AG04450 (cell line): ENCODE measurements around the gene CNIH2. TPM values are rescaled to one million over a fixed set of nuclear protein-coding genes. Genes with fewer than 3 reads are reported as not detected.

Experiments used
- CTCF ChIA-PET: fragments of 300-600, 350-600 bp; formaldehyde crosslinking; extraction: SDS; loops from one replicate; lab custom pipeline; 2022; ENCODE audit warnings: antibody characterized with exemption, inconsistent platforms; lab: Charles Lee
- POLR2A ChIA-PET: fragments of 350-600 bp; formaldehyde crosslinking; extraction: SDS; loops from one replicate; lab custom pipeline; 2021; ENCODE audit warnings: antibody characterized with exemption, inconsistent platforms; lab: Yijun Ruan, JAX
- DNase-seq: peaks from one replicate; pipeline ENCODE4 v3.0.0-alpha.2; 2011; ENCODE audit warnings: low read depth, low spot score
- H3K27ac ChIP-seq: one replicate; pipeline ENCODE4 v1.5.1; 2012; ENCODE audit warnings: low read depth, low read length, control low read depth
- H3K27me3 ChIP-seq: one replicate; pipeline ENCODE4 v1.6.0; 2012; ENCODE audit warnings: low read length; ENCODE audit not compliant: control insufficient read depth, insufficient read depth
- H3K4me3 ChIP-seq: 2 replicates; pipeline ENCODE4 v1.5.1; 2011; ENCODE audit warnings: mild to moderate bottlenecking, low read depth, low read length, control low read depth
- H3K9me3 ChIP-seq: 2 replicates; pipeline ENCODE4 v1.5.1; 2012; ENCODE audit warnings: low read length; ENCODE audit not compliant: control insufficient read depth, insufficient read depth
- CTCF ChIP-seq: IDR thresholded peaks from 2 replicates; pipeline ENCODE4 v1.5.1; 2011; ENCODE audit warnings: low read depth, low read length, control low read depth, inconsistent platforms
- polyA plus RNA-seq: library from polyadenylated mRNA; depleted of rRNA; stranded (reverse); fragments of >200 nt; gene quantifications from 2 replicates; pipeline ENCODE4 v1.2.3, GENCODE V29; 2011; rRNA removed

The CNIH2 gene
- polyA plus RNA-seq, 1 experiment = 2.8 TPM

GRCh38 chr11:66332371-66333219, 54.6 kb downstream of the CNIH2 start:
- CTCF ChIA-PET = interaction anchor here (6.0 kb wide), 1 partner anchor 20 kb away, joined by 62 read pairs; no protein-coding TSS in a partner anchor
- H3K9me3 ChIP-seq = peaks cover 3% of the 10 kb centered on the region; the same call in 1 of the 2 replicates
- no peak for TF ChIP-seq CTCF

GRCh38 chr11:66333220-66333877, 55.4 kb downstream of the CNIH2 start:
- H3K27me3 ChIP-seq = no peaks in the 10 kb centered on the region
- H3K27ac ChIP-seq = no peak overlapping the region
- no peak for DNase-seq
- TF ChIP-seq CTCF = no peak
- ChIA-PET CTCF (interaction anchor here (0.5 to 6.0 kb wide), 2 partner anchors 21 to 564 kb away, joined by 6 to 62 read pairs; no protein-coding TSS in a partner anchor), POLR2A (interaction anchor here (3.7 kb wide), 1 partner anchor 21 kb away, joined by 99 read pairs; no protein-coding TSS in a partner anchor)
- peaks cover 3% of the 10 kb centered on the region; the same call in 1 of the 2 replicates for H3K9me3 ChIP-seq
- no peak overlapping the region; the same call in 1 of the 2 replicates for H3K4me3 ChIP-seq

More at GRCh38 chr11:66332371-66333219, 54.6 kb downstream of the CNIH2 start:
- POLR2A ChIA-PET = no interaction called here
- H3K27me3 ChIP-seq = no peaks in the 10 kb centered on the region
- no peak for DNase-seq
- H3K4me3 ChIP-seq = no peak overlapping the region
- no peak overlapping the region for H3K27ac ChIP-seq

Other genes with a start within 250 kb of the CNIH2 start
- gene GAL3ST3, start 229.0 kb upstream of the CNIH2 start, polyA plus RNA-seq = 0.09 and 0.11 TPM in 2 replicates
- 88.2 and 97.1 TPM in 2 replicates for gene SF3B2, start 225.8 kb upstream of the CNIH2 start, polyA plus RNA-seq
- 27.1 and 32.5 TPM in 2 replicates for gene PACS1, start 207.9 kb upstream of the CNIH2 start, polyA plus RNA-seq
- gene KLC2, start 20.5 kb upstream of the CNIH2 start, polyA plus RNA-seq = 6.4 and 8.5 TPM in 2 replicates
- gene RAB1B, start 9.5 kb upstream of the CNIH2 start, polyA plus RNA-seq = 127 and 183 TPM in 2 replicates
- 126 and 140 TPM in 2 replicates for gene YIF1A, start 11.0 kb downstream of the CNIH2 start, polyA plus RNA-seq
- gene TMEM151A, start 13.7 kb downstream of the CNIH2 start, polyA plus RNA-seq = not detected in 2 replicates
- gene CD248, start 38.9 kb downstream of the CNIH2 start, polyA plus RNA-seq = 105 and 128 TPM in 2 replicates
- 6.7 and 9.0 TPM in 2 replicates for gene RIN1, start 58.3 kb downstream of the CNIH2 start, polyA plus RNA-seq
- gene BRMS1, start 66.9 kb downstream of the CNIH2 start, polyA plus RNA-seq = 35.2 and 39.3 TPM in 2 replicates
- 15.9 and 17.7 TPM in 2 replicates for gene B4GAT1, start 69.5 kb downstream of the CNIH2 start, polyA plus RNA-seq
- 0.16 and 0.46 TPM in 2 replicates for gene SLC29A2, start 93.6 kb downstream of the CNIH2 start, polyA plus RNA-seq
- gene NPAS4, start 142.9 kb downstream of the CNIH2 start, polyA plus RNA-seq = 0.12 and 0.14 TPM in 2 replicates
- gene MRPL11, start 160.7 kb downstream of the CNIH2 start, polyA plus RNA-seq = 43.1 and 55.1 TPM in 2 replicates
- 4.6 and 5.6 TPM in 2 replicates for gene PELI3, start 188.7 kb downstream of the CNIH2 start, polyA plus RNA-seq
- 54.6 and 60.2 TPM in 2 replicates for gene DPP3, start 202.3 kb downstream of the CNIH2 start, polyA plus RNA-seq
- 17.7 and 21.1 TPM in 2 replicates for gene BBS1, start 232.5 kb downstream of the CNIH2 start, polyA plus RNA-seq